HG02571 (cell line): ENCODE data around the gene TMEM167A.

Experiments used
- ATAC-seq: cut with Tn5 transposase; IDR thresholded peaks from one replicate; pipeline ENCODE4 v1.9.1; 2021; ENCODE audit warnings: mild to moderate bottlenecking, moderate library complexity; ENCODE audit not compliant: unreplicated experiment

The TMEM167A gene

GRCh38 chr5:83076742-83077661 is at the start of gene TMEM167A, which contains the start of gene XRCC4:
TSS of gene TMEM167A (minus strand) at chr5:83077394. CDS start at chr5:83077323, 71 bp downstream.
TSS of gene XRCC4 (plus strand) at chr5:83077547. CDS start at chr5:83104920, 27,373 bp downstream.
- peak; percentile 98 for ATAC-seq

GRCh38 chr5:83126501-83126900 is 49.3 kb upstream of the TMEM167A start:
- ATAC-seq = no peak

GRCh38 chr5:83125560-83125959 is 48.4 kb upstream of the TMEM167A start:
- no peak for ATAC-seq

GRCh38 chr5:83124593-83124992 is 47.4 kb upstream of the TMEM167A start:
- no peak for ATAC-seq

- ATAC-seq = no peak
Measured at GRCh38 chr5:83118976-83119375, 41.8 kb upstream of the TMEM167A start.

- ATAC-seq = no peak
Measured at GRCh38 chr5:83118471-83118870, 41.3 kb upstream of the TMEM167A start.

GRCh38 chr5:83115816-83116215 is 38.6 kb upstream of the TMEM167A start:
- ATAC-seq = no peak

- no peak for ATAC-seq
Measured at GRCh38 chr5:83109380-83109779, 32.2 kb upstream of the TMEM167A start.

- ATAC-seq = no peak
Measured at GRCh38 chr5:83107692-83108420, 30.7 kb upstream of the TMEM167A start.

- no peak for ATAC-seq
Measured at GRCh38 chr5:83104021-83104420, 26.8 kb upstream of the TMEM167A start.

GRCh38 chr5:83102364-83102980 is 25.3 kb upstream of the TMEM167A start:
- ATAC-seq = no peak

- ATAC-seq = no peak
Measured at GRCh38 chr5:83101514-83101913, 24.3 kb upstream of the TMEM167A start.

GRCh38 chr5:83099445-83099844 is 22.3 kb upstream of the TMEM167A start:
- no peak for ATAC-seq

- ATAC-seq = no peak
Measured at GRCh38 chr5:83099001-83099400, 21.8 kb upstream of the TMEM167A start.

GRCh38 chr5:83097689-83098231 is 20.6 kb upstream of the TMEM167A start:
- no peak for ATAC-seq

GRCh38 chr5:83096660-83097339 is 19.6 kb upstream of the TMEM167A start:
- no peak for ATAC-seq

- no peak for ATAC-seq
Measured at GRCh38 chr5:83095957-83096539, 18.9 kb upstream of the TMEM167A start.

- ATAC-seq = no peak
Measured at GRCh38 chr5:83095163-83095956, 18.2 kb upstream of the TMEM167A start.

GRCh38 chr5:83093692-83094091 is 16.5 kb upstream of the TMEM167A start:
- no peak for ATAC-seq
